ENCODE data around the gene EFCAB6.

The EFCAB6 gene

DNA sequence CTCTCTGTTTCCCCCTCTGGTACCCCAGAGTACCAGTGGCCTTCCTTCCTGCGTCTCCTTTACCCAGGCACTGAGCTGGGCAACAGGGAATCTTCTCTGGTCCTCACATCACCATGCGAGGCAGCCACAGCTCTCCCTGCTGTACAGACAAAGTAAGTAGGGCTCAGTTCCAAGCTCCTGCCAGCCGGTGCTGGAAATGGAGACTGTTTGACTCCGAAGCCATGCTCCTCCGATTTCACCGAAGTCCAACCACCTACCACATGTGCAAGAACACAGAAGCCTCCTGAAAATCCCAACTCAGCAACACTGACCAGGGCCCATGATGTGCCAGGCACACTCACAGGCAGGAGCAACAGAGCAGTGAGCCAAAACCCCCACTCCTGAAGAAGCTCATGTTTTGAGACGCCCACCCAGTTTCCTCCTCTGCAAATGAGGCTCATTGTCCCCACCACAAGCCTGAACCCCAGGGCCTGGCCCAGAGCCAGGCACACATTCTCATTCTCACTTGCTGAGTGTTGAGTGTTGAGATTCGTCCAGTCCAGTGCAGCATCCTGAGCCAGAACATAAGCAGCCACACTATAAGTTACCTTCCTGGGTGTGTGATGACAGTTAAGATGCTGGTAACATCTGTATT is 244.3 kb downstream of the EFCAB6 start:
- DNase-seq, result no peak

DNA sequence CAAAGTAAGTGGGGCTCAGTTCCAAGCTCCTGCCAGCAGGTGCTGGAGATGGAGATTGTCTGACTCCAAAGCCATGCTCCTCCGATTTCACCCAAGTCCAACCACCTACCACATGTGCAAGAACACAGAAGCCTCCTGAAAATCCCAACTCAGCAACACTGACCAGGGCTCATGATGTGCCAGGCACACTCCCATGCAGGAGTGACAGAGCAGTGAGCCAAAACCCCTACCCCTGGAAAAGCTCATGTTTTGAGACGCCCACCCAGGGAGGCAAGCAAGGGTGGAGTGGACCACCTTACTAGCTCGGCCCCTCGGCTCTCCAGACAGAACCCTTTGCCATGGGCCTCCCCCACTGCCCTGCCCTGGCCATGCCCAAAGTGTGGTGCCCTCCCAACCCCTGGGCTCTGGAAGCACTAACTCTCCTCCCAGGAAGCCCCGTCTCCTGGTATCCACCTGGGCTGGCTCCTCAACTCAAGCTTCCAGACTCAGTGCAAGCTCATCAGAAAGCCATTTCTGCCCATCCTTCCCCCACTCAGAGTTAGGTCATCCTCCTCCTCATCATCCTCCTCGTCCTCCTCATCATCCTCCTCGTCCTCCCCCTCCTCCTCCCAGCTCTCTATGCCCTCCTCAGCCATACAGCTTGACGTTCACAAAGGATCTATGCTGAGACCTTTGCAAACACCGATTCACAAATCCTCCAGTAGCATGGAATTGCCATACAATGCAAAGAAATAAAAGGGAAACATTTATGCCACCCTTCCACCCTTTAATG is 245.4 kb downstream of the EFCAB6 start:
- DNase-seq, result no peak

DNA sequence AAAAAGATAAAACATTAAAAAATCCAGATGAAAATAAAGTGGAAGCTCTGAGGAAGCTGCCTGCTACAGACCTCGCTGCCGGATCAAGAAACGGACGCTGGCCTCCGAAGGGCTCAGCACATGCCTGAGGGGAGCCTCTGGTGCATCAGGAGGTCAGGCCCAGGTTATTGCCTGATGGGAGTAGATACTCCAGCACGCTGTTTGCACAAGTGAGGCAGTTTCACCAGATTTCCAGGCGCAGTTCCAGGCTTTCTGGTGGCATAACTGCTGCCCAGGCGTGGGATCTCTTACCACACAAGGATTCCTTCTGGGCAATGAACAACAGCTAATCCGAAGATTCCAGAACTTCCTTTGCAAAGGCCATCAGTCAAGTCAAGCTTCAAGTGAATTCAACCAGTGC is 246.1 kb downstream of the EFCAB6 start:
- DNase-seq, result no peak

DNA sequence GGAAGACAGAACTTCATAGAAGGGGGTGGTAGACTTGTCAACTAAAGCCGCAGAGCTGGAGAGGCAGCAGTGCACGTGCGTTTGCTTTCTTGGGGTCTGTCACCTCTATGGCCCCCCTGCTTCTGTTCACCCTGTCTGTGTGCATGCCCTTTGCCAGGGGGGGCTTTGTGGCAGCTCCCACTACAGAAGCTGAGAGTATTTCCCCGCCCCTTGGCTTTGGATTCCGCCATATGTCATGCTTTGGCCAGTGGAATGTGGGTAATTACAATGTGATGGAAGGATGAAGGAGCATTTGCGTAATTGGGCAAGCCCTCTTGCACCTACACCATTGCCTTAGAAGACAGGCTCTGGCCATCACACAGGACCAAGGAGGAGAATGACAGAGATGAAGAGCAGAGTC is 247.2 kb downstream of the EFCAB6 start:
- DNase-seq, result no peak

DNA sequence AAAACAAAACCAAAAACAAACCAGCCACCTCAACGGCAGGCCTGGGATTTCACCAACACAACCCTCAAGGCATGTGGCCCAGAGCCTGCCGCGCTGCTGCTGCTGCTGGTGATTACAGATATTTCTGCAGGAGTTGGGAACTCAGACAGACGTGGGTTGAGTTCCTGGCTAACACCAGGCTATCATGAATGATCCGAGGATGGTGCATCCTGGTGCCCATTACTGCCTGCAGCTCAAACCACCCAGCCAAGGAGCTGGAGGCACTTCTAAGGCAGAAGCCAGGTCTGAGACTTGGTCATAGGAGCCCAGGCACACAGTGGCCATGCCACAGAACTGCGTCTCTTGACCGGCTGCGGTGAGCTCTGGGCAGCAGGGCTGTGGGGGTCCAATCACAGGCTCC is 248.5 kb downstream of the EFCAB6 start:
- no peak for DNase-seq

DNA sequence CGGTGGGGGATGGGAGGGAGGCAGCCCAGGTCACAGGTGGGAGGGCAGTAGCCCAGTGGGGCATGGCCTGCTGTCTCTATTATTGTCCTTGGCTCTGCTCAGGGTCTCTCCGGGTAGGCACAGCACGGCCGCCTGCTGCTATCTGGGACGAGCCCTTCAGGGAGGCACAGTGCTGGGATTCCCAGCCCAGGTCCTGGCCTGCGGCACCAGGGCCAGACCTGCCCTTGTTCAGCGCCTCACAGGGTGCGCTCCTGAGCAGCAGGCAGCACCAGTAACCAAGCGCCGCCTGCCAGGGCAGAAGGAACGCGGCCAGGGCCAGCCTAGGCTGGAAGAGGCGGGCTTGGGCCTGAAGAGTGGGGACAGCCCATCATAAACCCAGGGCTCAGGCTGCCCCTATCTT is 249.3 kb downstream of the EFCAB6 start:
- DNase-seq, result no peak

DNA sequence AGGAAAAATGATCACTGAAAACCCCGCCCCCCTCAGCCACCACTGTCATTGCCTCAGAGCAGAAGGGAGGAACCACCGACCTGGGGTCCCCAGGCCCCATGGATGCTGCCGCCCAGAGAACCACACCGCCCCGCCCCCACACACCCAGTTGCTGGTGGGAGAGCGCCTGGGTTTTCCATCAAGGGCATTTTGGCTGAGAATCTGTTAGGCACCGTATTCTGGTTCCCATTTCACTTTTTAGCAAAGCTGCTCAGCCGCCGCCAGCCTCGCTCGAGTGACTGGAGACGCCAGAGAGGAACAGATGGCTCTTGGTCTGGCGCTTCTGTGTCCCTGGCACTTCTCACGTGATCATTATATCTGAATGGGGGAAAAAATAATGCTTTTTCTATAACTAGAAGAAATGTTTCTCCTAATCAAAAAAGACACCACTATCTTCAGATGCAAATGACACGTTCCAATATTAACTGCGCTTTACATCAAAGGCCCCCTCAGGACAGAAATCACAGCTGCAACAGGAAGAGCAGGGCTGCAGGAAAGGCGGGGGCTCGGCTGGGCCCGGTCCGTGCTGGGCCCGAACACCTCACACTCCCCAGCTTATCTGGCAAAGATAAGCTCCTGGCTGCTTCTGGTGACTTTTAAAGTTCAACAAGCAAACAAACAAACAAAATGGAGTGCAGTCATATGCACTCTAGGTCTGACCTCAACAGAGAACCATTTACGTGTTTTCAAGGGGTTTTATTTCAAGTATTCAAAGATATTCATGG is 250.5 kb downstream of the EFCAB6 start:
- no peak for DNase-seq

DNA sequence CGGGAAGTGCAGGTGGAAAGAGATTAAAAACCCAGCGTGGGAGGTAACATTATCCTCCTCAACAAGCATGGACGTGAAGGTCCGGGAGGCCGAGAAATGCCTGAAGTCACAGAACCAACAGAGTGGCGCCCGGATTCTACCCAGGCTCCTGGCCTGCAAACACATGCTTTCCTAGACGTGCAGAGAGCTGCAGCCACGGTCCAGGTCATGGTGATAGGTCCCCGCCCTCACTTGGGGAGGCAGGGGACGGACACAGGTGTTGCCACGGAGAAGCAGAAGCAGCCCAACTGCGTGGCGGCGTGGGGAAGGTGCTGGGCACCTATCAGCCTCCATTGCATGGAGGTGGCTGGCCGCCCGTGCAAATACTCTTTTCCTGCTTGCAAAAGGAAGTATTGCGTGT is 251.5 kb downstream of the EFCAB6 start:
- DNase-seq, result no peak

DNA sequence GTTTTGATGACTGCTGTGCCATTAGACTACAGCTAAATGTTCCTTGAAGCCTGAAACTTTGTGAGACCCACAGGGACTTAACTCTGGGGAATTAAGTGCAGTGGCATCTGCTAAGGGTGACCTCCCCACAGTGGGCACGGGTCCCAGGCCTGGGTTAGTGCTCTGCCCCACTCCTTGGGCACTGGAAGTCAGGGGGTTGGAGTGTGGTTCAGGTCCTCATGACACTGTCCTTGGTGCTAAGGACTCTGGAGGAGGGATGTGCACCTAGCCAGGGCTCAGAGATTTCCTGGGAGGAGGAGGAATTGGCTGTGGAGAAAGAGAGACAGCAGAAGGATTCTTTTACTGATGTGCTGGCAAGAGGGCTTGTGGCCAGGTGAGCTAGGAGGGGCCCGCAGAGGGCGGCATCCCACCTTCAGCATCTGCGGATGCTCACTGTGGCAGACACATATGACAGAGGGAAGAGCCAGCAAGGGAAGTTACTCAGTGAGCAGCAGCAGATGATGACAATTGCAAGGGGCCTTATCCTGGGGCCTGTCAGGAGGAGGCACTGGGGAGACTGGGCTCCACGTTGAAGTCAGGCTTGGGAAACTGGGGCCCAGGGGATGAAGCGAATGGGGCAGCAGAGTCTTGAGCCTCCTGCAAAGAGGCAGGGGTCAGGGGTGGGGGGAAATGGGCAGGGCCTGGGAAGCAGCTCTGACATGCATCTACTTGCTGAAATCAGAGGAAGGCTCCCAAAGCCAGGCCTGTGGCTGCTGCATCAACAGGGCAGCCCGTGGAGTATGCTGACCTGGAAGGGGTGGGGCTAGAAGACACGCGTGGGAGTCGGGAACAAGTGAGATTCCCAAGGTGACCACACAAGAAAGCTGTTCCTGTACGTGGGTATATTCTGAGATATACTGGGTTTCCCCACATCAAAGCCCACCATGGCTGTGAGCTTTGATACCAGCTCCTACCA is 256.3 kb downstream of the EFCAB6 start:
- DNase-seq, result no peak

DNA sequence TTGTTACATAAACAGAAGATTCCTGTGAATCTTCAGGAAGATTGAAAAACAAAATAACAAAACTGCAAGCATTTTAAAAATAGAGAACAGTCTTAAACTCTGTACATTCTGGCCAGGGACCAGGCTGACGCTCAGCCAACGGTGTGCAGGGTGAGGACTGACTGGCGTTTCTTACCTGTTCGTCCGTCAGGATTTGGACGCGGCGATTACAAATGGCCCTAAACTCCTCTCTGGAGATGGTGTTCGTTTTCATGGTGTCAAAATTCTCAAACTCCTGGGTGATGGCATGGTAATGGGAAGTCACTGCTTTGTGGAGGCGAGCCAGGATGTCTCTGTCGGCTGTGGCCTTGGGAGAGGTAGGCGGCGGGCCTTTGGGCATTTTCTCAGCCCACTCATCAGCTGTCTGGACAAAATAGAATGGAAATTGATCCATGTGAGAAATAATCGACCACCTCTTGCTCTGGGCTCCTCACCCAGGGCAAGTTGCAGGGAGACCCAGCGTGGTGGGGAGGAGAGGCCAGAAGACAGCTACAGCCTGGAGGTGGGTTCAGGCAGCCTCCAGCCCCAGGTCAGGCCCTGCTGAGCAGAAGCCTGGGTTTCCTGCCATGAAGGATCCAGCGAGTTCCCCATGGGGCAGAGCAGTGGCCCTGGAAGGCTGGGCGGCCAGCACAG is 257.3 kb downstream of the EFCAB6 start:
- no peak for DNase-seq

DNA sequence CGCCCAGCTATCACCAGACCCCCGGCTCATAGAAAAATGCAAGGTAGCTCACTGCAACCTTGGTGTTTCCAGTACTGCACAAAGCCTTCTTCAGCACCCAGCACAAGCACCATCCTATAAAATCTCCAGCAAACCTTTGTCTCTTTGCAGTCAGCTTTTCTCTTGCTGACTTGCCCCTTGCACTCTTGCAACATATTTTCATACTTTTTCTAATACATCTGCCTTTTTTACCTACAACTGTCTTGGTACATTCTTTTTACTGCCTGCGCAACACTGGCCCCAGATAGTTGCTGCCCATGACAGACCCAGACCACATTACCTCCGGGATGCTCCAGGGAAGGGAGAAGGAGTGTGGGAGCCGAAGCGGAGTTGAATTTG is 257.9 kb downstream of the EFCAB6 start:
- no peak for DNase-seq

GRCh38 chr22:43553451-43554258 is 258.4 kb downstream of the EFCAB6 start:
- DNase-seq, result no peak

- DNase-seq, result no peak
Measured at GRCh38 chr22:43550672-43551071, 261.4 kb downstream of the EFCAB6 start.

- no peak for DNase-seq
Measured at GRCh38 chr22:43550024-43550620, 262.0 kb downstream of the EFCAB6 start.

DNA sequence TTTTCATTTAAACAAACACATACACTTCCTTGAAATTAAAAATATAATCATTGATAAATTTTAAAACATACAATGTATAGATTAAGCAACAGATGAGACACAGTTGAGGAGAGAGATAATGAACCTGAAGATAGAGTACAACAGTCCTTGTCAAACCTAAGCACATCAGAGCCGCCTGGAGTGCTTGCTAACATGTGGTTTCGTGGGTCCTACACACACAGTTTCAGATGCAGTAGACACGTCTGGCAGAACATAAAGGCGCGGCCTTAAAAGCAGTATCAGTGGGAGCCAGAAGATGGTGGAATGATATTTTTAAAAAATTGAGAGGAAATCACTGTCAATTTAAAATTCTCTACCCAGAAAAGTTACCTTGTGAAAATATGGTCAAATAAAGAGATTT is 265.9 kb downstream of the EFCAB6 start:
- DNase-seq, result no peak

DNA sequence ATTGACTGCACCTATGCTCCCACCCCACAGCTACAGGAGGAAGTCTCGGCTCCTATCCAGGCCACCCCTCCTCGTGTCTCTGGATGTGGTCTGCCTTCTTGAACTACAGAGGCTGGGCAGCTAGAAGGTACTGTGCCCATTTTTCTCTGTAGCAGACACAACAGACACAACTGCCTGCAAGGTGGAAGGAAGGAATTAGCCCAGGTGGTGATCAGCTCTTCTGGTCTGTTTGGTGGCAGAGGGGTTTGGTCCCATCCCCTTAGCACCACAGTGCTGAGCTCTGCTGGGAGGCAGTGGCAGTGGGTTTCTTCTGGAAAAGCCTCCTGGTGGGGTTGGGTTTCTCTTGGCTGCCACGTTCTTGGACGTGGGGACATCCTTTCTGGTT is 267.8 kb downstream of the EFCAB6 start:
- DNase-seq, result no peak

DNA sequence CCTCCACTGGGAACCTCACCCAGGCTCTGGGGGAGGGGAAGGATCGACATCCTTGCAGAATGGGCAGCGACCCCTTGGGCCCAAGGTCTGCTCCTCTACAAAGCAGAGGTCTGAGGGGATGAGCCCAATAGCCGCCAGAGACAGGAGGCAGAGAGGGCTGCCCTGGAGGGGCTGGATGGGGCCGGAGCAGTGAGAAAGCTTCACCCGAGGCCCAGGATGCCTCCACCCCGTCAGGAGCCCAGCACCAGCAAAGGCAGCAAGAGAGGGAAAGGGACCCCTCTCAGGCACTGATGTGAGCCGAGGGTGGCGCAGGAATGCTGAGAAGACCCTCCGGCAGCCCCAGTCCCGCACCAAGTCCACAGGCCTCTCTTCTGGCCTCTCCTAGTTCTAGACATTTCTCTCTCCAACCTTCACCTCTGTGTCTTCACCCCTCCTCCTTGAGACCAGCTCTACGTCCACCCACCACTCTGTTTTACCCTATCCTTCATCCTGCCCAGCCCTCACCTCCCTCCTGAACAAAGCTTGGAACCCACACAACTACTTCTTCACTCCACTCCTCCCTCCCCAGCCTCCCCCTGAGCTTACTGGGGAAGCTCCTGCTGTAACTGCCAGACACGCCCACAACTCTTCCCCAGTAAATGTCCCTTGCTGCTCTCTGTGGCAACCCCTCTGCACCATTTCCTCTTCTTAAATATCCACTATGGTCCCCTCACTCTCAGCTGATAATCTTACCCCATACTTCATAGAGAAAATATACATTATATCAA is 268.4 kb downstream of the EFCAB6 start:
- peak; percentile 10 for DNase-seq

- no peak for DNase-seq
Measured at GRCh38 chr22:43542681-43543521, 269.2 kb downstream of the EFCAB6 start.

All from NCI-H69 (cell line).